ENCODE data around the gene NAT16. TPM values are rescaled to one million over a fixed set of nuclear protein-coding genes. Genes with fewer than 3 reads are reported as not detected.
A peak's percentile ranks its signal among the peaks of the same experiment; 100 is the strongest.

The NAT16 gene
- total and polyA plus RNA-seq, 2 of the 13 experiments (the other 11 are each of a cell fraction or from before 2014, with no cell fraction given): 0.04 TPM; not detected in 1

DNA sequence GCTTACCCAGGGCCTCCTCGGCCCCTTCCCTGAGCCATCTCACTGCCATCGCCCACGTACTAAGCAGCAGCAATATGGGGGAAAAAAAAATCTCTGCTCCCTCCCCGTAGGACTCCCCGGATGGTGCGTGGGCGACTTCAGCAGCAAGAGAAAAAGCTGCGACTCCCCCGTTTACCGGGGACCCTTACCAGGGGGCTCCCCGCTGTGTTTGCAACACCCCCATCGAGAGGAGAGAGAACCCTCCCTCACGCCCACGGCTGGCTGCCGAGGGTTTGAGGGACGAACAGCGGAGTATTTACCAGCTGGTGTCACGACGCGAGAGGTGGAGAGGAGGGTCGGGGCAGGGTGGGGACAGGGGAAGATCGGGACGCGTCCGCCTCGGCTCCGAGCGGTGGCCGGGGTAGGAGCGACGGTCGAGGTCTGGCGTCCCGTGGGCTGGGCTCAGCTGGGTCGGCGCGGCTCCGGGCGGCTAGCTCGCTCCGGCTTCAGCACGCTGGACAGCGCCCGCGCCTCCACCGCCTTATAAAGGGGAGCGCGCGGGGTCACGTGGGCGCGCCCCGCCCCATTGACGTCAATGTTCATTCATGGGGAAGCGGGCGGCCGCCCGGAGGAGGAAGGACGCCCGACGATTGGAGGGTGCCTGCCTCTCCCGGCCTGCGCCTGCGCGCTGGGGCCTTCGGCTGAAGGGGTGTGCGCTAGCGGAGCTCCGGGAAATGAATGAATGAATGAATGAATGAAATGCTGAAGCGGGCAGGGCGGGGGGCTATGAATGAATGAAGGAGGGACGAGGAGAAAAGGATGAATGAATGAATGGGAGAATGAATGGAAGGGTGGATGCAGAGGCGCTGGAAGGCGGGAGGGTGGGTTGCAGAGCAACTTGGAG is 14.8 kb downstream of the NAT16 start, which contains the start of gene VGF (continued):
- TF ChIP-seq NR1H2 (CRISPR knock-in tag; IDR thresholded peaks at IDR 0.05; ENCODE audit: borderline replicate concordance, low read depth) (peak; percentile 94), HNF4G (IDR thresholded peaks at IDR 0.05; ENCODE audit: borderline replicate concordance, low read depth, low read length) (no peak), HNF4G (CRISPR knock-in tag; IDR thresholded peaks at IDR 0.05; ENCODE audit: borderline replicate concordance, low read depth) (no peak; the same call in 1 of the 2 replicates), SUZ12 (IDR thresholded peaks at IDR 0.05; ENCODE audit: low read depth, low read length) (no peak), IRF2 (CRISPR knock-in tag; IDR thresholded peaks at IDR 0.05) (peak; percentile 97), RCOR2 (CRISPR knock-in tag; IDR thresholded peaks at IDR 0.05) (0 out of 2 replicates have a peak, but pooled peaks have one; percentile 48), GATAD1 (CRISPR knock-in tag; IDR thresholded peaks at IDR 0.05) (peak; percentile 83), ZNF678 (CRISPR knock-in tag; IDR thresholded peaks at IDR 0.05) (peak; percentile 96), ZNF10 (CRISPR knock-in tag; IDR thresholded peaks at IDR 0.05; ENCODE audit: borderline replicate concordance, low read depth) (no peak), ZNF790 (CRISPR knock-in tag; IDR thresholded peaks at IDR 0.05; ENCODE audit: borderline replicate concordance) (peak; percentile 99), NR2C2 (CRISPR knock-in tag; IDR thresholded peaks at IDR 0.05; ENCODE audit: borderline replicate concordance) (peak; percentile 38; the same call in 1 of the 2 replicates), MZF1 (CRISPR knock-in tag; IDR thresholded peaks at IDR 0.05; ENCODE audit: borderline replicate concordance) (peak; percentile 84; the same call in 1 of the 2 replicates), CEBPG (CRISPR knock-in tag; IDR thresholded peaks at IDR 0.05) (0 out of 2 replicates have a peak, but pooled peaks have one; percentile 26), ZNF776 (CRISPR knock-in tag; IDR thresholded peaks at IDR 0.05) (peak; percentile 98), PCBP2 (optimal IDR thresholded peaks at IDR 0.05; ENCODE audit: low read depth, low read length, poor library complexity, severe bottlenecking) (no peak), MEIS1 (CRISPR knock-in tag; IDR thresholded peaks at IDR 0.05; ENCODE audit: borderline replicate concordance) (peak; percentile 41; the same call in 1 of the 2 replicates)
- TF ChIP-seq, protein P1, sequence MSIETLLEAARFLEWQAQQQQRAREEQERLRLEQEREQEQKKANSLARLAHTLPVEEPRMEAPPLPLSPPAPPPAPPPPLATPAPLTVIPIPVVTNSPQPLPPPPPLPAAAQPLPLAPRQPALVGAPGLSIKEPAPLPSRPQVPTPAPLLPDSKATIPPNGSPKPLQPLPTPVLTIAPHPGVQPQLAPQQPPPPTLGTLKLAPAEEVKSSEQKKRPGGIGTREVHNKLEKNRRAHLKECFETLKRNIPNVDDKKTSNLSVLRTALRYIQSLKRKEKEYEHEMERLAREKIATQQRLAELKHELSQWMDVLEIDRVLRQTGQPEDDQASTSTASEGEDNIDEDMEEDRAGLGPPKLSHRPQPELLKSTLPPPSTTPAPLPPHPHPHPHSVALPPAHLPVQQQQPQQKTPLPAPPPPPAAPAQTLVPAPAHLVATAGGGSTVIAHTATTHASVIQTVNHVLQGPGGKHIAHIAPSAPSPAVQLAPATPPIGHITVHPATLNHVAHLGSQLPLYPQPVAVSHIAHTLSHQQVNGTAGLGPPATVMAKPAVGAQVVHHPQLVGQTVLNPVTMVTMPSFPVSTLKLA (IDR thresholded peaks at IDR 0.05): peak; percentile 72
- TF ChIP-seq, protein P2, sequence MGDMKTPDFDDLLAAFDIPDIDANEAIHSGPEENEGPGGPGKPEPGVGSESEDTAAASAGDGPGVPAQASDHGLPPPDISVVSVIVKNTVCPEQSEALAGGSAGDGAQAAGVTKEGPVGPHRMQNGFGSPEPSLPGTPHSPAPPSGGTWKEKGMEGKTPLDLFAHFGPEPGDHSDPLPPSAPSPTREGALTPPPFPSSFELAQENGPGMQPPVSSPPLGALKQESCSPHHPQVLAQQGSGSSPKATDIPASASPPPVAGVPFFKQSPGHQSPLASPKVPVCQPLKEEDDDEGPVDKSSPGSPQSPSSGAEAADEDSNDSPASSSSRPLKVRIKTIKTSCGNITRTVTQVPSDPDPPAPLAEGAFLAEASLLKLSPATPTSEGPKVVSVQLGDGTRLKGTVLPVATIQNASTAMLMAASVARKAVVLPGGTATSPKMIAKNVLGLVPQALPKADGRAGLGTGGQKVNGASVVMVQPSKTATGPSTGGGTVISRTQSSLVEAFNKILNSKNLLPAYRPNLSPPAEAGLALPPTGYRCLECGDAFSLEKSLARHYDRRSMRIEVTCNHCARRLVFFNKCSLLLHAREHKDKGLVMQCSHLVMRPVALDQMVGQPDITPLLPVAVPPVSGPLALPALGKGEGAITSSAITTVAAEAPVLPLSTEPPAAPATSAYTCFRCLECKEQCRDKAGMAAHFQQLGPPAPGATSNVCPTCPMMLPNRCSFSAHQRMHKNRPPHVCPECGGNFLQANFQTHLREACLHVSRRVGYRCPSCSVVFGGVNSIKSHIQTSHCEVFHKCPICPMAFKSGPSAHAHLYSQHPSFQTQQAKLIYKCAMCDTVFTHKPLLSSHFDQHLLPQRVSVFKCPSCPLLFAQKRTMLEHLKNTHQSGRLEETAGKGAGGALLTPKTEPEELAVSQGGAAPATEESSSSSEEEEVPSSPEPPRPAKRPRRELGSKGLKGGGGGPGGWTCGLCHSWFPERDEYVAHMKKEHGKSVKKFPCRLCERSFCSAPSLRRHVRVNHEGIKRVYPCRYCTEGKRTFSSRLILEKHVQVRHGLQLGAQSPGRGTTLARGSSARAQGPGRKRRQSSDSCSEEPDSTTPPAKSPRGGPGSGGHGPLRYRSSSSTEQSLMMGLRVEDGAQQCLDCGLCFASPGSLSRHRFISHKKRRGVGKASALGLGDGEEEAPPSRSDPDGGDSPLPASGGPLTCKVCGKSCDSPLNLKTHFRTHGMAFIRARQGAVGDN (CRISPR knock-in tag; IDR thresholded peaks at IDR 0.05): peak; percentile 87
- TF ChIP-seq, protein P3, sequence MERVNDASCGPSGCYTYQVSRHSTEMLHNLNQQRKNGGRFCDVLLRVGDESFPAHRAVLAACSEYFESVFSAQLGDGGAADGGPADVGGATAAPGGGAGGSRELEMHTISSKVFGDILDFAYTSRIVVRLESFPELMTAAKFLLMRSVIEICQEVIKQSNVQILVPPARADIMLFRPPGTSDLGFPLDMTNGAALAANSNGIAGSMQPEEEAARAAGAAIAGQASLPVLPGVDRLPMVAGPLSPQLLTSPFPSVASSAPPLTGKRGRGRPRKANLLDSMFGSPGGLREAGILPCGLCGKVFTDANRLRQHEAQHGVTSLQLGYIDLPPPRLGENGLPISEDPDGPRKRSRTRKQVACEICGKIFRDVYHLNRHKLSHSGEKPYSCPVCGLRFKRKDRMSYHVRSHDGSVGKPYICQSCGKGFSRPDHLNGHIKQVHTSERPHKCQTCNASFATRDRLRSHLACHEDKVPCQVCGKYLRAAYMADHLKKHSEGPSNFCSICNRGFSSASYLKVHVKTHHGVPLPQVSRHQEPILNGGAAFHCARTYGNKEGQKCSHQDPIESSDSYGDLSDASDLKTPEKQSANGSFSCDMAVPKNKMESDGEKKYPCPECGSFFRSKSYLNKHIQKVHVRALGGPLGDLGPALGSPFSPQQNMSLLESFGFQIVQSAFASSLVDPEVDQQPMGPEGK (CRISPR knock-in tag; IDR thresholded peaks at IDR 0.05): peak; percentile 83
- TF ChIP-seq, protein P4, sequence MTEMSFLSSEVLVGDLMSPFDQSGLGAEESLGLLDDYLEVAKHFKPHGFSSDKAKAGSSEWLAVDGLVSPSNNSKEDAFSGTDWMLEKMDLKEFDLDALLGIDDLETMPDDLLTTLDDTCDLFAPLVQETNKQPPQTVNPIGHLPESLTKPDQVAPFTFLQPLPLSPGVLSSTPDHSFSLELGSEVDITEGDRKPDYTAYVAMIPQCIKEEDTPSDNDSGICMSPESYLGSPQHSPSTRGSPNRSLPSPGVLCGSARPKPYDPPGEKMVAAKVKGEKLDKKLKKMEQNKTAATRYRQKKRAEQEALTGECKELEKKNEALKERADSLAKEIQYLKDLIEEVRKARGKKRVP (CRISPR knock-in tag; IDR thresholded peaks at IDR 0.05): peak in 1 of 2 experiments; percentile 87; a peak in 2 of 4 replicates
